ENCODE data around the gene GOLGA8S. TPM values are rescaled to one million over a fixed set of nuclear protein-coding genes. Genes with fewer than 3 reads are reported as not detected.
A peak's percentile ranks its signal among the peaks of the same experiment; 100 is the strongest.
"Not testable (repeated sequence)": the region's sequence is repeated elsewhere in the genome, so short reads cannot be mapped to it uniquely, and the experiment has no call there.

GOLGA8S gene
- total and polyA plus RNA-seq, 12 donors, result 0.03 to 0.92 (median 0.41) TPM

GRCh38 chr15:23402140-23402539 lies 47.6 kb downstream of the GOLGA8S start:
- no peaks in the 10 kb centered on the region for H3K36me3 ChIP-seq
- H3K27ac ChIP-seq, result peak overlapping the region in 8 of 10 donors; percentile 2 to 86 (median 76)
- no peak overlapping the region for H3K4me3 ChIP-seq
- ATAC-seq (no peak), DNase-seq (no peak)
- WGBS, 2 donors, result 77 to 79% methylated on average over 2 of the region's 2 CpGs
- H3K4me1 ChIP-seq, result peaks cover 0 to 32% (median 4%) of the 10 kb centered on the region in 9 donors
- intact Hi-C loops (cut with DNase I), result no loop called here
- H3K9me3 ChIP-seq, result peaks cover 0 to 10% (median 0%) of the 10 kb centered on the region in 11 donors
- H3K27me3 ChIP-seq, result no peaks in the 10 kb centered on the region
- TF ChIP-seq CTCF (IDR thresholded peaks at IDR 0.05), result no peak

DNA sequence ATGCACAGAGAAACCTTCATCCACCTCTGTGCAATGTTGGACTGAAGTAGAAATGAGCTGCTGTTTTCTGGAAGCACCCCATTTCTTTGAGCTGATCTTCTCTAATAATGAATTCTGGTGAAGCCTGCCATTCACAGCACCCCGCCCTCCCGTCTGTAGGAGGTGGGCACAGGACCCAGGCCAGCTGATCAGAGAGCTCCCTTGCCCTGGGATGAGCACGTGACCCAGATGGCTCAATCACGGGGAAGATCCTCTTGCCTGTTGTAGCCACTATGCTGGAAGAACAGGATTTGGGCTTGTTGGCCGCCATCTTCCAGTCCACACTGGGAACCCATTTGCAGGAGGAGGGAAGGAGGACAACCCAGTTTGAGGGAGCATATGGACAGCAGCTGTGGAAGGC lies 48.0 kb downstream of the GOLGA8S start:
- WGBS, 2 donors, result 66 to 75% methylated on average over 5 of the region's 5 CpGs
- no peaks in the 10 kb centered on the region for H3K36me3 ChIP-seq
- H3K4me1 ChIP-seq, result peaks cover 0 to 29% (median 4%) of the 10 kb centered on the region in 9 donors
- no peak for ATAC-seq
- no peak for DNase-seq
- intact Hi-C loops (cut with DNase I), result no loop called here
- peak overlapping the region in 8 of 10 donors; percentile 30 to 86 (median 76) for H3K27ac ChIP-seq
- no peak overlapping the region for H3K4me3 ChIP-seq
- H3K27me3 ChIP-seq, result no peaks in the 10 kb centered on the region
- TF ChIP-seq CTCF (IDR thresholded peaks at IDR 0.05), result no peak
- H3K9me3 ChIP-seq, result peaks cover 0 to 10% (median 0%) of the 10 kb centered on the region in 11 donors

- H3K27ac ChIP-seq, result peak overlapping the region in 9 of 10 donors; percentile 30 to 86 (median 77)
- H3K4me1 ChIP-seq, result peaks cover 0 to 23% (median 4%) of the 10 kb centered on the region in 9 donors
- WGBS, 2 donors, result 33 to 37% methylated on average over 4 of the region's 4 CpGs
- intact Hi-C loops (cut with DNase I), result no loop called here
- H3K27me3 ChIP-seq, result no peaks in the 10 kb centered on the region
- H3K4me3 ChIP-seq, result no peak overlapping the region
- ATAC-seq (peak; percentile 76 to 97 (median 92)), DNase-seq (peak; percentile 25 to 34)
- peaks cover 0 to 10% (median 0%) of the 10 kb centered on the region in 11 donors for H3K9me3 ChIP-seq
- TF ChIP-seq CTCF (IDR thresholded peaks at IDR 0.05), result no peak
- H3K36me3 ChIP-seq, result no peaks in the 10 kb centered on the region
Measured at GRCh38 chr15:23403550-23403949, 49.0 kb downstream of the GOLGA8S start.

- Histone ChIP-seq H3K27me3 (no peaks in the 10 kb centered on the region), H3K4me1 (no peaks in the 10 kb centered on the region), H3K4me3 (no peak overlapping the region), H3K27ac (no peak overlapping the region), H3K36me3 (no peaks in the 10 kb centered on the region), H3K9me3 (peaks cover 0 to 4% (median 0%) of the 10 kb centered on the region in 11 donors)
- intact Hi-C loops (cut with DNase I), result no loop called here
- DNase-seq, result no peak
- ATAC-seq, result no peak
- no peak for TF ChIP-seq CTCF (IDR thresholded peaks at IDR 0.05)
- 80 to 84% methylated on average over 10 of the region's 10 CpGs for WGBS, 2 donors
Measured at GRCh38 chr15:23411841-23412240, 57.3 kb downstream of the GOLGA8S start.

DNA sequence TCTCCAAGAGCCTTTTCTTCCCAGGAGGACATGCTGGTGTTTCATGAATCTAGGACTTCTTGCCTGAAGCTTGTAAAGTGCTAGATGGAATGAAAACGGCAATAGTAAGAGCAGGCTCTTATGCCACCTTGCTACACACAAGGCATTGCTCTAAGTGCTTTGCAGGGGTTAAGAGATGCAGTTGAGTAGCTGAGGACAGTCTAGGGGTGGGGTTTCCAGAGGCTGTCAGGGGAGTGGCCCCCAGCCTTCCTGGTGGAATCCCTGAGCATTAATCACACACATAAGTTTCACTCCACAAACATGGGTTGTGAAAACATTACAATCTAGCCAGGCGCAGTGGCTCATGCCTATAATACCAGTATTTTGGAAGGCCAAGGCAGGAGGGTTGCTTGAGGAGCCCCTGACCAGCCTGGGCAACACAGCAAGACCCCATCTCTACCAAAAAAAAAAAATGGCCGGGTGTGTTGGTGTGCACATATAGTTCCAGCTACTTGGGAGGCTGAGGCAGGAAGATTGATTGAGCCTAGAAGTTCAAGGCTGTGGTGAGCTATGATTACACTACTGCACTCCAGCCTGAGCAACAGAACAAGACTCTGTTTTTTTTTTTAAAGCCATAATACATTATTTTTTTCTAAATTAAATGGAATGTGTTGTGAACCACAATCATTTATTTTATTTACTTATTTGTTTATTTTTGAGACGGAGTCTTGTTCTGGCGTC lies 58.5 kb downstream of the GOLGA8S start:
- 79 to 82% methylated on average over 5 of the region's 5 CpGs for WGBS, 2 donors
- intact Hi-C loops (cut with DNase I); H3K27me3 ChIP-seq; DNase-seq; H3K4me1 ChIP-seq; H3K4me3 ChIP-seq; ATAC-seq; H3K9me3 ChIP-seq; H3K27ac ChIP-seq; H3K36me3 ChIP-seq: not testable (repeated sequence)

All from heart right ventricle (tissue), 16 donors.